ENCODE measurements around the gene CNTNAP2. TPM values are rescaled to one million over a fixed set of nuclear protein-coding genes. Genes with fewer than 3 reads are reported as not detected.

The CNTNAP2 gene
- total and polyA plus RNA-seq, 2 of the 4 experiments (the other 2 are of a cell fraction), result not detected

- in situ Hi-C loops (cut with MboI; ENCODE audit: low sequenced_read_pairs), result no loop called here
- no peak for DNase-seq
Observed at GRCh38 chr7:148031811-148032210, 1915.2 kb downstream of the CNTNAP2 start.

More at GRCh38 chr7:148031811-148032210, 1915.2 kb downstream of the CNTNAP2 start:
- Histone ChIP-seq H3K9ac (ENCODE audit: low read depth, low read length) (no peak overlapping the region), H3K9me3 (ENCODE audit: control insufficient read depth, insufficient read depth, low read length) (peaks cover 6% of the 10 kb centered on the region), H2AK5ac (ENCODE audit: low read depth, low read length) (no peak overlapping the region), H4K5ac (ENCODE audit: low read depth, low read length) (no peak overlapping the region), H4K8ac (ENCODE audit: low read depth in 2 of 2, low read length in 2 of 2) (no peak overlapping the region), H2BK120ac (ENCODE audit: low read depth, low read length) (no peak overlapping the region), H2AK9ac (replicated peaks; ENCODE audit: low read depth, low read length, poor library complexity) (no peak overlapping the region), H2AFZ (replicated peaks; ENCODE audit: low read length, poor library complexity) (no peak overlapping the region), H3K4ac (ENCODE audit: low read depth, low read length) (no peak overlapping the region), H2BK5ac (ENCODE audit: low read depth, low read length, poor library complexity, severe bottlenecking) (no peak overlapping the region), H3K4me1 (ENCODE audit: control insufficient read depth, insufficient read depth, low read length) (no peaks in the 10 kb centered on the region), H3K27ac (ENCODE audit: insufficient read depth, low read length) (no peak overlapping the region), H3K4me2 (ENCODE audit: low read depth, low read length) (no peak overlapping the region), H3K56ac (ENCODE audit: extremely low read depth, insufficient read depth, low read length) (no peak overlapping the region), H3K9me1 (ENCODE audit: insufficient read depth, low read length) (no peaks in the 10 kb centered on the region), H3K4me3 (ENCODE audit: insufficient read depth, low read depth, low read length) (no peak overlapping the region), H3K27me3 (ENCODE audit: control insufficient read depth, insufficient read depth, low read length) (no peaks in the 10 kb centered on the region), H3K79me1 (ENCODE audit: low read depth in 1 of 2, low read length in 2 of 2) (no peaks in the 10 kb centered on the region), H3K18ac (ENCODE audit: low read depth, low read length) (no peak overlapping the region), H3K23ac (ENCODE audit: low read depth, low read length) (no peak overlapping the region), H4K91ac (ENCODE audit: insufficient read depth, low read depth, low read length) (no peak overlapping the region), H4K20me1 (ENCODE audit: insufficient read depth, low read length) (no peaks in the 10 kb centered on the region), H3K14ac (replicated peaks; ENCODE audit: low read depth, low read length) (no peak overlapping the region), H2BK15ac (ENCODE audit: low read depth, low read length) (no peak overlapping the region), H2BK20ac (ENCODE audit: low read depth, low read length) (no peak overlapping the region), H3K36me3 (ENCODE audit: control insufficient read depth, insufficient read depth, low read length) (no peaks in the 10 kb centered on the region)
- BruUV-seq (replicated peaks), result no TSS peak
- ChIA-PET CTCF (no interaction called here), POLR2A (ENCODE audit: unreplicated experiment) (no interaction called here)
- no peak for ATAC-seq (ENCODE audit: low read depth)
- TF ChIP-seq POLR2A (IDR thresholded peaks at IDR 0.05; ENCODE audit: low read depth, low read length) (no peak), NFE2L2 (IDR thresholded peaks at IDR 0.05; ENCODE audit: low read depth, low read length) (no peak), ELK1 (IDR thresholded peaks at IDR 0.05; ENCODE audit: borderline replicate concordance, low read depth, low read length) (no peak), SMC3 (IDR thresholded peaks at IDR 0.05; ENCODE audit: low read depth, low read length) (no peak), FOS (IDR thresholded peaks at IDR 0.05; ENCODE audit: low read depth, low read length) (no peak), USF2 (IDR thresholded peaks at IDR 0.05; ENCODE audit: low read depth, low read length) (no peak)
- dilution Hi-C loops (cut with HindIII; ENCODE audit: low sequenced_read_pairs, unreplicated experiment), result no loop called here
- no CpG with 5 or more reads among the region's 8 CpGs for WGBS, 2 experiments (ENCODE audit: extremely low coverage in 2 of 2, insufficient read length in 1 of 2)
- intact Hi-C loops (cut with micrococcal nuclease), result no loop called here
